K562 (cell line): ENCODE measurements around the gene ENTR1. TPM values are rescaled to one million over a fixed set of nuclear protein-coding genes. Genes with fewer than 3 reads are reported as not detected.

Source experiments
- ATF2 ChIP-seq: sonication (generic); formaldehyde crosslinking; IDR thresholded peaks from 2 replicates; pipeline ENCODE4 v1.8.1; 2022; ENCODE audit warnings: missing genetic modification reagents
- BHLHE40 ChIP-seq: IDR thresholded peaks from 2 replicates; pipeline ENCODE4 v1.6.1; 2011; ENCODE audit warnings: low read length, improper control_type of control experiment
- CBFA2T2 ChIP-seq: fragments of 450-650 bp; conservative IDR thresholded peaks from 2 replicates; pipeline ENCODE4 v1.6.1; 2017; ENCODE audit warnings: mild to moderate bottlenecking
- CBX5 ChIP-seq: IDR thresholded peaks from 2 replicates; pipeline ENCODE4 v1.6.1; 2014; ENCODE audit warnings: low read depth, borderline replicate concordance
- DMBX1 ChIP-seq: fragments of 250-450 bp; sonication (Bioruptor Pico); IDR thresholded peaks from 2 replicates; pipeline ENCODE4 v1.8.0; 2022; ENCODE audit warnings: inconsistent platforms, mild to moderate bottlenecking, moderate library complexity, borderline replicate concordance
- E2F1 ChIP-seq: sonication (generic); formaldehyde crosslinking; IDR thresholded peaks from 2 replicates; pipeline ENCODE4 v1.8.1; 2023; ENCODE audit warnings: mild to moderate bottlenecking, missing genetic modification reagents, moderate library complexity
- FOS ChIP-seq: IDR thresholded peaks from 3 replicates; pipeline ENCODE4 v1.6.1; 2011; ENCODE audit not compliant: insufficient read length; ENCODE audit errors: extremely low read depth
- FOXJ3 ChIP-seq: sonication (generic); formaldehyde crosslinking; IDR thresholded peaks from 2 replicates; pipeline ENCODE4 v1.4.0; 2020; ENCODE audit warnings: mild to moderate bottlenecking, missing genetic modification reagents
- FOXP1 ChIP-seq: sonication (generic); formaldehyde crosslinking; IDR thresholded peaks from 2 replicates; pipeline ENCODE4 v1.8.0; 2022; ENCODE audit warnings: mild to moderate bottlenecking, missing genetic modification reagents
- GTF2A2 ChIP-seq: IDR thresholded peaks from 2 replicates; pipeline ENCODE4 v1.6.1; 2016; ENCODE audit warnings: mild to moderate bottlenecking, missing genetic modification characterization, missing compliant biosample characterization
- ID3 ChIP-seq, 2 experiments: fragments of 250-450 bp in 1 of 2; fragments of 450-650 bp in 1 of 2; sonication (Bioruptor Pico) in 1 of 2; IDR thresholded peaks; 2 replicates each; pipeline versions ENCODE4 v1.6.1 to v1.8.0; 2016 to 2021; ENCODE audit warnings: mild to moderate bottlenecking in 2 of 2, moderate library complexity in 2 of 2, missing compliant biosample characterization in 1 of 2, missing genetic modification characterization in 1 of 2
- JUNB ChIP-seq: fragments of 450-650 bp; formaldehyde crosslinking; conservative IDR thresholded peaks from 2 replicates; pipeline ENCODE4 v1.4.0; 2020; ENCODE audit warnings: mild to moderate bottlenecking
- KDM5B ChIP-seq: fragments of 200-600 bp; sonication (generic); IDR thresholded peaks from 2 replicates; pipeline ENCODE4 v1.6.1; 2012; ENCODE audit warnings: low read depth, mild to moderate bottlenecking, moderate library complexity, low read length, control low read depth, inconsistent platforms; ENCODE audit not compliant: insufficient replicate concordance
- KLF1 ChIP-seq: fragments of 450-650 bp; IDR thresholded peaks from 2 replicates; pipeline ENCODE4 v1.6.1; 2016; ENCODE audit warnings: missing genetic modification characterization, missing compliant biosample characterization
- LARP7 ChIP-seq: fragments of 450-650 bp; IDR thresholded peaks from 2 replicates; pipeline ENCODE4 v1.6.1; 2016
- MCM5 ChIP-seq: fragments of 450-650 bp; IDR thresholded peaks from 2 replicates; pipeline ENCODE4 v1.6.1; 2016; ENCODE audit warnings: low read depth
- POLR3A ChIP-seq: IDR thresholded peaks from 2 replicates; pipeline ENCODE4 v1.6.1; 2011; ENCODE audit warnings: borderline replicate concordance, mild to moderate bottlenecking, moderate library complexity; ENCODE audit not compliant: insufficient read length, insufficient read depth; ENCODE audit errors: extremely low read depth
- PYGO2 ChIP-seq: fragments of 450-650 bp; IDR thresholded peaks from 2 replicates; pipeline ENCODE4 v1.6.1; 2016; ENCODE audit warnings: mild to moderate bottlenecking, missing genetic modification characterization, moderate library complexity, missing compliant biosample characterization
- RFX1 ChIP-seq: fragments of 450-650 bp; IDR thresholded peaks from 2 replicates; pipeline ENCODE4 v1.6.1; 2016; ENCODE audit warnings: mild to moderate bottlenecking, moderate library complexity
- SREBF1 ChIP-seq: fragments of 150-350 bp; IDR thresholded peaks from 2 replicates; pipeline ENCODE4 v1.6.1; 2014; ENCODE audit warnings: antibody characterized with exemption, low read depth, low read length, borderline replicate concordance
- STAG1 ChIP-seq: sonication (generic); formaldehyde crosslinking; IDR thresholded peaks from 2 replicates; pipeline ENCODE4 v1.5.0; 2020; ENCODE audit warnings: missing genetic modification reagents, borderline replicate concordance
- TFE3 ChIP-seq: fragments of 450-650 bp; formaldehyde crosslinking; IDR thresholded peaks from 2 replicates; pipeline ENCODE4 v1.4.0; 2020; ENCODE audit warnings: mild to moderate bottlenecking, mixed read lengths
- U2AF2 ChIP-seq: fragments of 200-400 bp; formaldehyde crosslinking; optimal IDR thresholded peaks from 2 replicates; pipeline ENCODE3; 2017; ENCODE audit warnings: low read depth, mild to moderate bottlenecking, low read length
- ZNF23 ChIP-seq: fragments of 250-450 bp; sonication (Bioruptor Pico); IDR thresholded peaks from 2 replicates; pipeline ENCODE4 v1.4.0; 2020; ENCODE audit warnings: mild to moderate bottlenecking
- polyA plus RNA-seq, 8 experiments: library from polyadenylated mRNA; depleted of rRNA in 4 of 8; stranded (reverse) in 5 of 8; unstranded in 3 of 8; fragments of >200 nt; fragmentation: Nextera tagmentation in 2 of 8; fragmentation: Illumina TruSeq in 1 of 8; extraction: Ambion mirVana in 2 of 8; extraction: Trizol in 1 of 8; gene quantifications; 2 replicates each; pipeline versions ENCODE4 v1.2.1 to v1.2.3, GENCODE V29; 2011 to 2014; ENCODE audit warnings: inconsistent platforms in 1 of 8, missing spikeins in 1 of 8
- total RNA-seq, 7 experiments: library from RNA; depleted of rRNA in 6 of 7; stranded (reverse); fragments of >200 nt in 6 of 7; fragmentation: Illumina TruSeq in 2 of 7; extraction: Trizol in 2 of 7; gene quantifications; 2 replicates each; pipeline versions ENCODE4 v1.2.1 to v1.2.3, GENCODE V29; 2011 to 2021; ENCODE audit warnings: low replicate concordance in 1 of 7

Gene ENTR1
- total and polyA plus RNA-seq, 9 of the 15 experiments (the other 6 are each of a cell fraction or from before 2014, with no cell fraction given): 6.7 to 106 (median 72.6) TPM

GRCh38 chr9:136400038-136400834 is 10.2 kb downstream of the ENTR1 start, which contains the start of gene SNAPC4 (continued):
- TF ChIP-seq TFE3 (CRISPR knock-in tag) (no peak), DMBX1 (CRISPR knock-in tag) (no peak), FOXJ3 (no peak), KLF1 (no peak), PYGO2 (no peak), MCM5 (no peak), RFX1 (peak; percentile 84), FOXP1 (CRISPR knock-in tag) (no peak), ATF2 (CRISPR knock-in tag) (no peak), FOS (no peak), LARP7 (no peak), GTF2A2 (tag) (no peak), U2AF2 (no peak), SREBF1 (no peak), KDM5B (peak; percentile 83), BHLHE40 (peak; percentile 59), CBFA2T2 (no peak), POLR3A (no peak), CBX5 (no peak), E2F1 (CRISPR knock-in tag) (peak; percentile 85), JUNB (no peak), STAG1 (CRISPR knock-in tag) (peak; percentile 70; the same call in 1 of the 2 replicates), ID3 (CRISPR knock-in tag; IDR thresholded peaks at IDR 0.05) (no peak), ID3 (tag; IDR thresholded peaks at IDR 0.05) (no peak), ZNF23 (CRISPR knock-in tag) (no peak)
